ENCODE data around the gene DRAM1. TPM values are rescaled to one million over a fixed set of nuclear protein-coding genes. Genes with fewer than 3 reads are reported as not detected.

Gene DRAM1
- total RNA-seq, 1 donor from 2014 or later, result 17.4 TPM

- no peak for TF ChIP-seq CTCF (IDR thresholded peaks at IDR 0.05; ENCODE audit: unreplicated experiment)
- Mint-ChIP-seq H3K9me3 (peaks cover 6% of the 10 kb centered on the region), H3K36me3 (no peaks in the 10 kb centered on the region), H3K4me1 (peaks cover 6% of the 10 kb centered on the region), H3K4me3 (no peak overlapping the region), H3K27me3 (ENCODE audit: low read depth) (no peaks in the 10 kb centered on the region), H3K27ac (no peak overlapping the region)
- no peak for DNase-seq (ENCODE audit: low spot score in 2 of 2, unreplicated experiment in 2 of 2)
These were observed 73.8 kb downstream of the DRAM1 start for GRCh38 chr12:101951002-101951670.

DNA sequence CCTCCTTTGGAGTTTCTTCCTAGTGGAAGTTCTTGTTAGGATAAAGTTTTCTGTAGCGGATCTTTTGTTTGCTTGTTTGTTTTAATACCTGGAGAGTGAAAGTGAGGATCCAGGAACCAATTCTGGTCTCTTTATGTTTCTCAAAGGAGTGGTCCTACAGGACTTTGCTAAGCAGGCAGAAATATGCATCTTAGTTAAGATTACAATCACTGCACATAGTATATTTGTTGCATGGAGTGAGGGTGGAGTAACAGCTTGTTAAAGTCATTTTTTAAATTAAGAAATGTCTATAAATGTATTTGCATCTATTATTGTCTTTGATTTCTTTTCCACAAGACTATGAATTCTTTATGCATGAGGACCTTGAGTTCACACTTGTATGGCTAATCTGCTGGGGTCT lies 76.7 kb downstream of the DRAM1 start:
- TF ChIP-seq CTCF (IDR thresholded peaks at IDR 0.05; ENCODE audit: unreplicated experiment), result no peak
- DNase-seq (ENCODE audit: low spot score in 2 of 2, unreplicated experiment in 2 of 2), result no peak
- Mint-ChIP-seq H3K36me3 (peaks cover 3% of the 10 kb centered on the region), H3K27ac (no peak overlapping the region), H3K4me1 (peaks cover 15% of the 10 kb centered on the region), H3K27me3 (ENCODE audit: low read depth) (no peaks in the 10 kb centered on the region), H3K9me3 (peaks cover 6% of the 10 kb centered on the region), H3K4me3 (no peak overlapping the region)

GRCh38 chr12:101954676-101955075 lies 77.3 kb downstream of the DRAM1 start:
- Mint-ChIP-seq H3K4me1 (peaks cover 15% of the 10 kb centered on the region), H3K4me3 (no peak overlapping the region), H3K27ac (no peak overlapping the region), H3K36me3 (peaks cover 3% of the 10 kb centered on the region), H3K27me3 (ENCODE audit: low read depth) (no peaks in the 10 kb centered on the region), H3K9me3 (peaks cover 10% of the 10 kb centered on the region)
- no peak for TF ChIP-seq CTCF (IDR thresholded peaks at IDR 0.05; ENCODE audit: unreplicated experiment)
- DNase-seq (ENCODE audit: low spot score in 2 of 2, unreplicated experiment in 2 of 2), result no peak

GRCh38 chr12:101957252-101957959 lies 80.0 kb downstream of the DRAM1 start:
- H3K36me3 Mint-ChIP-seq, result peaks cover 3% of the 10 kb centered on the region
- no peak for TF ChIP-seq CTCF (IDR thresholded peaks at IDR 0.05; ENCODE audit: unreplicated experiment)

GRCh38 chr12:101959607-101960006 lies 82.2 kb downstream of the DRAM1 start:
- no peak for TF ChIP-seq CTCF (IDR thresholded peaks at IDR 0.05; ENCODE audit: unreplicated experiment)
- Mint-ChIP-seq H3K27me3 (ENCODE audit: low read depth) (no peaks in the 10 kb centered on the region), H3K27ac (no peak overlapping the region), H3K9me3 (peaks cover 12% of the 10 kb centered on the region), H3K4me1 (peaks cover 15% of the 10 kb centered on the region), H3K4me3 (no peak overlapping the region), H3K36me3 (peaks cover 3% of the 10 kb centered on the region)
- DNase-seq (ENCODE audit: low spot score in 2 of 2, unreplicated experiment in 2 of 2), result no peak

More at GRCh38 chr12:101957252-101957959, 80.0 kb downstream of the DRAM1 start:
- H3K4me3 Mint-ChIP-seq, result no peak overlapping the region
- no peak for DNase-seq (ENCODE audit: low spot score in 2 of 2, unreplicated experiment in 2 of 2)
- H3K4me1 Mint-ChIP-seq, result peaks cover 15% of the 10 kb centered on the region
- H3K27me3 Mint-ChIP-seq (ENCODE audit: low read depth), result no peaks in the 10 kb centered on the region
- no peak overlapping the region for H3K27ac Mint-ChIP-seq
- H3K9me3 Mint-ChIP-seq, result peaks cover 18% of the 10 kb centered on the region
